Uterine smooth muscle cell (primary cell): Measurements from ENCODE around the gene PKM. TPM values are rescaled to one million over a fixed set of nuclear protein-coding genes. Genes with fewer than 3 reads are reported as not detected.

ENCODE experiments used
- total RNA-seq: library from RNA; depleted of rRNA; stranded (reverse); fragments of >200 nt; gene quantifications from 2 replicates; pipeline ENCODE4 v1.2.3, GENCODE V29; 2014

PKM gene
- total RNA-seq: 1,950 and 2,315 TPM in 2 replicates

GRCh38 chr15:72231066-72231832 lies at the start of gene PKM:
Gene PKM, minus strand, starts transcription at chr15:72231190. Its CDS starts 12,093 bp downstream, at chr15:72219097.

DNA sequence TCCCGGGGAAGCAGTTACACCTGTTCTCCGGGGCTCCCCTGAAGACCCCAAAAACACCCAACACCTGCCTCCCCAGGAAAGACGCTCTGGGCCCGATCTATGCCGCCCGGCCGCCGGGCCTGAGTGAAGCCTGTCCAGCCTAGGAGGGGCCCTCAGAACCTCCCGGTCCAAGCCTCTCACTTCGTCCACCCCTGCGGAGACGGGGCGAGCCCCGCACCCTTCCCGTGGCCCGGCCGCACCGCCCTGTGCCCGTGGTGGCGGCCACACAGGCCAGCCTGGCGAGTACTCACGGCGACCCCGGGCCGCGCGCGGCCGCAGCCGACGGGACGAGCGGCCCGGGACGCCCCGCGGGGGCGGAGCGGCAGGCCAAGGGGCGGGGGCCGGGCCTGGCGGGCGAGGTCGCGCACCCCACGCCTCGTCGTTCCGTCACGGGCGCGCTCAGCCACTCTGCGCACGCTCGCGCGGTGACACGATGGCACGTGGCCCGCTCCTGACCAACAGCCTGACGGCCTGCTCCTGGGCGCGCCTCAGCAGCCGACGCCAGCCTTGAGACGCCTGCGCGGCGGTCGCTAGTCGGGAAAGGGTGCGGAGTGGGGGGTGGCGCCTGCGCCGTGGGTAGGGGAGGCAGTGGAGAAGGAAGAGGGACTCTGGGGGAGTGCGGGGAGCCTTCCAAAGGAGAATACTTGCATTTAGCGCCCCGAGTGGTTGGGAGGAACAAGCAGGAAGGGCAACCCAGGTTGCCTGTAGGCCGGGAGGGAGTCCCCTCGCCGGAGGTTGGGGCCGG lies 41.4 kb upstream of the PKM start, which contains the start of gene PARP6:
PARP6 (minus strand) TSS at position 342 of the 784 bp plus-strand sequence. CDS start 5,077 bp downstream, outside the sequence.

GRCh38 chr15:72197460-72198355 lies 33.3 kb downstream of the PKM start, which contains the start of gene GRAMD2A:
Gene GRAMD2A, minus strand, starts transcription at chr15:72197787.

Other genes starting within 250 kb of the PKM start
- gene MYO9A, start 113.0 kb downstream of the PKM start, total RNA-seq: 44.8 and 55.9 TPM in 2 replicates
- 2.5 and 2.7 TPM in 2 replicates for gene SENP8, start 112.8 kb downstream of the PKM start, total RNA-seq
- 0.33 and 0.50 TPM in 2 replicates for gene GRAMD2A, start 33.4 kb downstream of the PKM start, total RNA-seq
- gene PARP6, start 41.4 kb upstream of the PKM start, total RNA-seq: 16.3 and 17.4 TPM in 2 replicates
- gene CELF6, start 89.0 kb upstream of the PKM start, total RNA-seq: 0.11 and 0.37 TPM in 2 replicates
- gene HEXA, start 144.8 kb upstream of the PKM start, total RNA-seq: 50.6 and 89.2 TPM in 2 replicates
- gene TMEM202, start 167.1 kb upstream of the PKM start, total RNA-seq: not detected in 2 replicates
- gene ARIH1, start 243.1 kb upstream of the PKM start, total RNA-seq: 27.3 and 36.9 TPM in 2 replicates